AG04450 (cell line): ENCODE results near the gene USP50. TPM values are rescaled to one million over a fixed set of nuclear protein-coding genes. Genes with fewer than 3 reads are reported as not detected.

ENCODE experiments used
- CTCF ChIA-PET: fragments of 300-600, 350-600 bp; formaldehyde crosslinking; extraction: SDS; loops from one replicate; lab custom pipeline; 2022; ENCODE audit warnings: antibody characterized with exemption, inconsistent platforms; lab: Charles Lee
- POLR2A ChIA-PET: fragments of 350-600 bp; formaldehyde crosslinking; extraction: SDS; loops from one replicate; lab custom pipeline; 2021; ENCODE audit warnings: antibody characterized with exemption, inconsistent platforms; lab: Yijun Ruan, JAX
- DNase-seq: peaks from one replicate; pipeline ENCODE4 v3.0.0-alpha.2; 2011; ENCODE audit warnings: low read depth, low spot score
- H3K27ac ChIP-seq: one replicate; pipeline ENCODE4 v1.5.1; 2012; ENCODE audit warnings: low read depth, low read length, control low read depth
- H3K27me3 ChIP-seq: one replicate; pipeline ENCODE4 v1.6.0; 2012; ENCODE audit warnings: low read length; ENCODE audit not compliant: control insufficient read depth, insufficient read depth
- H3K4me3 ChIP-seq: 2 replicates; pipeline ENCODE4 v1.5.1; 2011; ENCODE audit warnings: mild to moderate bottlenecking, low read depth, low read length, control low read depth
- H3K9me3 ChIP-seq: 2 replicates; pipeline ENCODE4 v1.5.1; 2012; ENCODE audit warnings: low read length; ENCODE audit not compliant: control insufficient read depth, insufficient read depth
- polyA minus RNA-seq: library from RNA; depleted of rRNA, polyadenylated mRNA; stranded (reverse); fragments of >200 nt; gene quantifications from 2 replicates; pipeline ENCODE4 v1.2.3, GENCODE V29; 2011; rRNA and poly(A)+ RNA removed
- polyA plus RNA-seq: library from polyadenylated mRNA; depleted of rRNA; stranded (reverse); fragments of >200 nt; gene quantifications from 2 replicates; pipeline ENCODE4 v1.2.3, GENCODE V29; 2011; rRNA removed
- TF ChIP-seq, protein P1 (sequence below): IDR thresholded peaks from 2 replicates; pipeline ENCODE4 v1.5.1; 2011; ENCODE audit warnings: low read depth, low read length, control low read depth, inconsistent platforms

The USP50 gene
- not detected in 2 replicates for polyA plus RNA-seq
- 0.41 and 0.43 TPM in 2 replicates for polyA minus RNA-seq

- CTCF ChIA-PET, result interaction anchor here (0.6 to 0.7 kb wide), 2 partner anchors 11 to 361 kb away, joined by 3 to 8 read pairs; no protein-coding TSS in a partner anchor
- Histone ChIP-seq H3K9me3 (no peaks in the 10 kb centered on the region), H3K4me3 (no peak within 1 kb of the TSS), H3K27ac (no peak within 1 kb of the TSS), H3K27me3 (no peaks in the 10 kb centered on the region)
- POLR2A ChIA-PET, result no interaction called here
- TF ChIP-seq, protein P1, sequence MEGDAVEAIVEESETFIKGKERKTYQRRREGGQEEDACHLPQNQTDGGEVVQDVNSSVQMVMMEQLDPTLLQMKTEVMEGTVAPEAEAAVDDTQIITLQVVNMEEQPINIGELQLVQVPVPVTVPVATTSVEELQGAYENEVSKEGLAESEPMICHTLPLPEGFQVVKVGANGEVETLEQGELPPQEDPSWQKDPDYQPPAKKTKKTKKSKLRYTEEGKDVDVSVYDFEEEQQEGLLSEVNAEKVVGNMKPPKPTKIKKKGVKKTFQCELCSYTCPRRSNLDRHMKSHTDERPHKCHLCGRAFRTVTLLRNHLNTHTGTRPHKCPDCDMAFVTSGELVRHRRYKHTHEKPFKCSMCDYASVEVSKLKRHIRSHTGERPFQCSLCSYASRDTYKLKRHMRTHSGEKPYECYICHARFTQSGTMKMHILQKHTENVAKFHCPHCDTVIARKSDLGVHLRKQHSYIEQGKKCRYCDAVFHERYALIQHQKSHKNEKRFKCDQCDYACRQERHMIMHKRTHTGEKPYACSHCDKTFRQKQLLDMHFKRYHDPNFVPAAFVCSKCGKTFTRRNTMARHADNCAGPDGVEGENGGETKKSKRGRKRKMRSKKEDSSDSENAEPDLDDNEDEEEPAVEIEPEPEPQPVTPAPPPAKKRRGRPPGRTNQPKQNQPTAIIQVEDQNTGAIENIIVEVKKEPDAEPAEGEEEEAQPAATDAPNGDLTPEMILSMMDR, result no peak
- DNase-seq, result no peak
These were observed at the start of gene USP50 for GRCh38 chr15:50546566-50546965. USP50 (minus strand) TSS chr15:50546666; CDS start chr15:50546525, 141 bp downstream.

DNA sequence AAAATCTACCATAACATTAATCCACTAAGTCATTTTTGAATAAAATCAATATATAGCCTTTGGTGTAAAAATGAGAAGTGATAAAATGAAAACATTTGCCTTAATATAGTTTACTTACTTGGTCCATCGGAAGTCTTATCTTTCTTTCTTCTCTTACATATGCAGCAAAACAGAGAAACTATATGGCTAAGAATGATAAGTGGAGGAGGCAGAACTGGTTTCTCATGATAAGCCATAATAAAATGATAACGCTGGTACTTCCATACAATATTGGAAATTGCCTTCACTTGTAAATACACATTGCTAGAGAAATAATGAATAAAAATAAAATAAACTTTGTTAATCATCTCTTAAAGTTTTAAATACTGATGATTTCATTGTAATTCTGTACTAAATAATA is 47.8 kb upstream of the USP50 start:
- Histone ChIP-seq H3K27me3 (no peaks in the 10 kb centered on the region), H3K9me3 (no peaks in the 10 kb centered on the region), H3K27ac (no peak overlapping the region), H3K4me3 (no peak overlapping the region)
- TF ChIP-seq, protein P1, result no peak
- no peak for DNase-seq
- POLR2A ChIA-PET, result no interaction called here
- CTCF ChIA-PET, result no interaction called here

DNA sequence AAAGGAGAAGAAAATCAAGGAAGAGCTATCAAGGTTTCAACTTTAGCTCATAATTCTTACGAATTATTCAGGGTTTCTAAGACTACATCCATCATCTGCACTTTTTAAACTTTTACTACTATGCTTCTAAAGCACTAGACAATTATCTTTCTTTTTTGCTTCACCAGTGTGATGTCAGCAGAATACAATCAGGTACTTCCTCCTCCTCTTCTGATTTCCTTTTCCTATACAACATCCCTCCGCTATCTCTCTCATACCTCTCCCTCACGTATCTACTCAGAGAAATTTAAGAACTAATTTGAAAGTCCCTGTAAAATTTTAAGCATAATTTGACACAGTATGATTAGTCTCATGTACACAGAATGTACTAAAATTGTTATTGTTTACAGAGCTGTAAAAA is 47.3 kb upstream of the USP50 start:
- TF ChIP-seq, protein P1, result no peak
- Histone ChIP-seq H3K27me3 (no peaks in the 10 kb centered on the region), H3K27ac (no peak overlapping the region), H3K9me3 (no peaks in the 10 kb centered on the region), H3K4me3 (no peak overlapping the region)
- ChIA-PET POLR2A (no interaction called here), CTCF (no interaction called here)
- DNase-seq, result no peak

GRCh38 chr15:50590288-50590687 is 43.8 kb upstream of the USP50 start:
- DNase-seq, result no peak
- Histone ChIP-seq H3K27ac (no peak overlapping the region), H3K9me3 (no peaks in the 10 kb centered on the region), H3K4me3 (no peak overlapping the region), H3K27me3 (no peaks in the 10 kb centered on the region)
- TF ChIP-seq, protein P1, result no peak
- ChIA-PET CTCF (interaction anchor here (0.6 to 1.1 kb wide), 2 partner anchors 13 to 295 kb away, joined by 4 read pairs; no protein-coding TSS in a partner anchor), POLR2A (no interaction called here)

DNA sequence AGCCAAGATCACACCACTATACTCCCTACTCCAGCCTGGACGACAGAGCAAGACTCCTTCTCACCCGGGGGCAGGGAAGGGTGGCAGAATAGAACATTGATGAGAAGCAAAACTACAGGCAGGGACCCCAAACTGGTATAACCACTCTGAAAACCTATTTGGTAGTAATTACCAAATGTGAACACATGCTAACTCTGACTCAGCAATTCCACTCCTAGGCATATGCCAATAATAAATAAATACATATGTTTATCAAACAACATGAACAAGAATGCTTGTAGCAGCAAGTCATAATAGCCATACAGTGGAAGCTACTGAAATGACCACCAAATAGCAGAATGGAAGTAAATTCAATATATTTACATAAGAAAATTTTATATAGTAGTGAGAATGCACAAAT is 31.0 kb upstream of the USP50 start:
- POLR2A ChIA-PET, result no interaction called here
- CTCF ChIA-PET, result no interaction called here
- TF ChIP-seq, protein P1, result no peak
- no peak for DNase-seq
- Histone ChIP-seq H3K9me3 (no peaks in the 10 kb centered on the region), H3K27me3 (no peaks in the 10 kb centered on the region), H3K4me3 (no peak overlapping the region), H3K27ac (no peak overlapping the region)
